Esophagus muscularis mucosa (tissue), 3 donors: ENCODE results near the gene PRXL2C.

Source experiments
- CTCF ChIP-seq, 3 experiments: fragments of 200-600 bp in 2 of 3; fragments of 450-650 bp in 1 of 3; sonication (generic) in 2 of 3; IDR thresholded peaks; one replicate each; pipeline ENCODE4 v1.5.1; 2017 to 2019; ENCODE audit warnings: antibody characterized with exemption in 3 of 3, mild to moderate bottlenecking in 2 of 3, moderate library complexity in 1 of 3
- POLR2A ChIP-seq: fragments of 450-650 bp; IDR thresholded peaks from one replicate; pipeline ENCODE4 v1.6.1; 2017; ENCODE audit warnings: antibody characterized with exemption, moderate library complexity, mild to moderate bottlenecking, low read depth

- no peak for TF ChIP-seq POLR2A
- TF ChIP-seq CTCF (IDR thresholded peaks at IDR 0.05) = no peak
These were observed 51.2 kb downstream of the PRXL2C start for GRCh38 chr9:96604004-96604319.
